ENCODE measurements around the gene CRAT.

The CRAT gene

GRCh38 chr9:129095170-129095667, 15.4 kb downstream of the CRAT start:
- no peak overlapping the region for H3K4me2 ChIP-seq (ENCODE audit: insufficient read depth, low read length)
- no peak overlapping the region for H3K27ac ChIP-seq (ENCODE audit: low read length)
- DNase-seq (no peak), ATAC-seq (ENCODE audit: insufficient read depth, low read depth) (no peak)
- TF ChIP-seq EZH2 (IDR thresholded peaks at IDR 0.05; ENCODE audit: borderline replicate concordance, low read depth, low read length, severe bottlenecking): no peak
- TF ChIP-seq, protein P1, sequence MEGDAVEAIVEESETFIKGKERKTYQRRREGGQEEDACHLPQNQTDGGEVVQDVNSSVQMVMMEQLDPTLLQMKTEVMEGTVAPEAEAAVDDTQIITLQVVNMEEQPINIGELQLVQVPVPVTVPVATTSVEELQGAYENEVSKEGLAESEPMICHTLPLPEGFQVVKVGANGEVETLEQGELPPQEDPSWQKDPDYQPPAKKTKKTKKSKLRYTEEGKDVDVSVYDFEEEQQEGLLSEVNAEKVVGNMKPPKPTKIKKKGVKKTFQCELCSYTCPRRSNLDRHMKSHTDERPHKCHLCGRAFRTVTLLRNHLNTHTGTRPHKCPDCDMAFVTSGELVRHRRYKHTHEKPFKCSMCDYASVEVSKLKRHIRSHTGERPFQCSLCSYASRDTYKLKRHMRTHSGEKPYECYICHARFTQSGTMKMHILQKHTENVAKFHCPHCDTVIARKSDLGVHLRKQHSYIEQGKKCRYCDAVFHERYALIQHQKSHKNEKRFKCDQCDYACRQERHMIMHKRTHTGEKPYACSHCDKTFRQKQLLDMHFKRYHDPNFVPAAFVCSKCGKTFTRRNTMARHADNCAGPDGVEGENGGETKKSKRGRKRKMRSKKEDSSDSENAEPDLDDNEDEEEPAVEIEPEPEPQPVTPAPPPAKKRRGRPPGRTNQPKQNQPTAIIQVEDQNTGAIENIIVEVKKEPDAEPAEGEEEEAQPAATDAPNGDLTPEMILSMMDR (IDR thresholded peaks at IDR 0.05; ENCODE audit: borderline replicate concordance, extremely low read depth, low read length, poor library complexity, severe bottlenecking): no peak
- H4K20me1 ChIP-seq (ENCODE audit: insufficient read depth, low read length): no peaks in the 10 kb centered on the region
- H3K4me3 ChIP-seq (ENCODE audit: low read depth in 1 of 2, low read length in 2 of 2): no peak overlapping the region
- H3K4me1 ChIP-seq (ENCODE audit: insufficient read depth, low read length): no peaks in the 10 kb centered on the region
- H3K9me3 ChIP-seq (ENCODE audit: insufficient read depth, low read length, severe bottlenecking): no peaks in the 10 kb centered on the region
- H3K79me2 ChIP-seq (ENCODE audit: insufficient read depth, low read length): no peaks in the 10 kb centered on the region
- H3K9ac ChIP-seq (ENCODE audit: low read depth, low read length): no peak overlapping the region
- no peak overlapping the region for H2AFZ ChIP-seq (ENCODE audit: low read depth, low read length)
- H3K27me3 ChIP-seq (ENCODE audit: insufficient read depth, low read length, poor library complexity): no peaks in the 10 kb centered on the region
- H3K36me3 ChIP-seq (ENCODE audit: insufficient read depth, low read length): no peaks in the 10 kb centered on the region

- no peak overlapping the region for H3K4me3 ChIP-seq (ENCODE audit: low read depth in 1 of 2, low read length in 2 of 2)
These were observed 16.0 kb downstream of the CRAT start for GRCh38 chr9:129094387-129095169.

GRCh38 chr9:129093602-129094386, 16.8 kb downstream of the CRAT start:
- Histone ChIP-seq H3K27me3 (ENCODE audit: insufficient read depth, low read length, poor library complexity) (no peaks in the 10 kb centered on the region), H3K4me3 (ENCODE audit: low read depth in 1 of 2, low read length in 2 of 2) (no peak overlapping the region), H3K4me1 (ENCODE audit: insufficient read depth, low read length) (no peaks in the 10 kb centered on the region), H2AFZ (ENCODE audit: low read depth, low read length) (no peak overlapping the region), H3K79me2 (ENCODE audit: insufficient read depth, low read length) (no peaks in the 10 kb centered on the region), H4K20me1 (ENCODE audit: insufficient read depth, low read length) (no peaks in the 10 kb centered on the region), H3K4me2 (ENCODE audit: insufficient read depth, low read length) (no peak overlapping the region), H3K36me3 (ENCODE audit: insufficient read depth, low read length) (peaks cover 13% of the 10 kb centered on the region), H3K27ac (ENCODE audit: low read length) (no peak overlapping the region), H3K9me3 (ENCODE audit: insufficient read depth, low read length, severe bottlenecking) (no peaks in the 10 kb centered on the region), H3K9ac (ENCODE audit: low read depth, low read length) (no peak overlapping the region)
- no peak for DNase-seq
- ATAC-seq (ENCODE audit: insufficient read depth, low read depth): no peak
- no peak for TF ChIP-seq EZH2 (IDR thresholded peaks at IDR 0.05; ENCODE audit: borderline replicate concordance, low read depth, low read length, severe bottlenecking)
- TF ChIP-seq, protein P1 (IDR thresholded peaks at IDR 0.05; ENCODE audit: borderline replicate concordance, extremely low read depth, low read length, poor library complexity, severe bottlenecking): no peak

More at GRCh38 chr9:129094387-129095169, 16.0 kb downstream of the CRAT start:
- no peak for DNase-seq
- Histone ChIP-seq H3K36me3 (ENCODE audit: insufficient read depth, low read length) (peaks cover 6% of the 10 kb centered on the region; the same call in 1 of the 2 replicates), H3K27ac (ENCODE audit: low read length) (no peak overlapping the region), H3K4me1 (ENCODE audit: insufficient read depth, low read length) (no peaks in the 10 kb centered on the region), H3K79me2 (ENCODE audit: insufficient read depth, low read length) (no peaks in the 10 kb centered on the region), H3K9ac (ENCODE audit: low read depth, low read length) (no peak overlapping the region), H2AFZ (ENCODE audit: low read depth, low read length) (no peak overlapping the region), H3K4me2 (ENCODE audit: insufficient read depth, low read length) (no peak overlapping the region), H3K9me3 (ENCODE audit: insufficient read depth, low read length, severe bottlenecking) (no peaks in the 10 kb centered on the region), H4K20me1 (ENCODE audit: insufficient read depth, low read length) (no peaks in the 10 kb centered on the region), H3K27me3 (ENCODE audit: insufficient read depth, low read length, poor library complexity) (no peaks in the 10 kb centered on the region)
- no peak for ATAC-seq (ENCODE audit: insufficient read depth, low read depth)
- TF ChIP-seq EZH2 (IDR thresholded peaks at IDR 0.05; ENCODE audit: borderline replicate concordance, low read depth, low read length, severe bottlenecking): no peak
- TF ChIP-seq, protein P1 (IDR thresholded peaks at IDR 0.05; ENCODE audit: borderline replicate concordance, extremely low read depth, low read length, poor library complexity, severe bottlenecking): no peak
